Right lobe of liver (tissue), 4 donors: ENCODE results near the gene RHOT2.

Experiments used
- CTCF ChIP-seq, 4 donors: fragments of 200-600 bp in 3 of 4; fragments of 450-650 bp in 1 of 4; IDR thresholded peaks; one replicate each; pipeline versions ENCODE4 v1.5.1 to v1.8.0; 2016 to 2022; ENCODE audit warnings: antibody characterized with exemption in 4 of 4, mild to moderate bottlenecking in 2 of 4
- POLR2A ChIP-seq: fragments of 450-650 bp; IDR thresholded peaks from one replicate; pipeline ENCODE4 v1.6.1; 2017; ENCODE audit warnings: antibody characterized with exemption, mild to moderate bottlenecking
- donor health status: DM: no; HTN: no; CAD: no.
- donor health status: DM: no; HTN: no; CAD: no.
- donor health status: DM: no; HTN: yes; CAD: no.

- TF ChIP-seq CTCF (IDR thresholded peaks at IDR 0.05) (no peak), POLR2A (no peak)
Observed at GRCh38 chr16:678209-678857, 10.4 kb downstream of the RHOT2 start.
